ENCODE results near the gene RIMS4.
"Not testable (repeated sequence)": the region's sequence is repeated elsewhere in the genome, so short reads cannot be mapped to it uniquely, and the experiment has no call there.

RIMS4 gene

GRCh38 chr20:44830995-44831394, 20.6 kb upstream of the RIMS4 start:
- no peak for DNase-seq

DNA sequence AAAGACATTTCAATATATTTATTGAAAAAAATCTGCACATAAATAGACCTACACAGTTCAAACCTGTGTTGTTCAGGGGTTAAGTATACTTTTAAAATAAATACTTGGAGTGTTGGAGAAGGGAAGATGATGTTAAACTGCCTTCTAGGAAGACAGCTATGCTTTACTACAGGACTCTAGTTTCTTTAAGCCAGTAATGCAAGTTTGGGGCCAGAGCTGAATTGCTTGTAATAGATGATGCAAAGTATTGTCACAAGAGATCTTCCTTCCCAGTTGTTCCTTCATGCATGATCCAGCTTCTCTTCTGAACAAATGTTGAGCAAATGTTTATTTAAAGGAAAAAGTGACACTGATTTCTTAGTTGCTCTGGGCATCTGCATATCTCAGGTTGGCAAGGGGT, 20.2 kb upstream of the RIMS4 start:
- DNase-seq = no peak

DNA sequence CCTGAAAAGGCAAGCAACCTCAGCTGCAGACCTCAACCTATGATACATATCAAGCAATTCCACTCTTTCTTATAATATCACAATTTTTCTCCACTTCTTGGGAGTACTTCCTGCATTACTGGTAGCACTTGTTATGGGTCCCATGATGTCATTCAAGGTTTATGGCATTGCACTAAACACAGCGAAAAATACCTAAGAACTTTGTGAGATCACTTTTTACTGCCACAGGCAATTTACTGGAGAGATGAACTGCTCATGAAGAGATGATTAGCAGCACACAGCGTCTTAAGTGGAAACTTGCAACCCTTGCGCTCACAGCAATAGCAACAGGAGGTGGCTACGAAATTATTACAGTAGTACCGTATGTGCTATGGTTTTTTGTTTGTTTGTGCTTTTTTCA, 19.3 kb upstream of the RIMS4 start:
- DNase-seq = no peak

DNA sequence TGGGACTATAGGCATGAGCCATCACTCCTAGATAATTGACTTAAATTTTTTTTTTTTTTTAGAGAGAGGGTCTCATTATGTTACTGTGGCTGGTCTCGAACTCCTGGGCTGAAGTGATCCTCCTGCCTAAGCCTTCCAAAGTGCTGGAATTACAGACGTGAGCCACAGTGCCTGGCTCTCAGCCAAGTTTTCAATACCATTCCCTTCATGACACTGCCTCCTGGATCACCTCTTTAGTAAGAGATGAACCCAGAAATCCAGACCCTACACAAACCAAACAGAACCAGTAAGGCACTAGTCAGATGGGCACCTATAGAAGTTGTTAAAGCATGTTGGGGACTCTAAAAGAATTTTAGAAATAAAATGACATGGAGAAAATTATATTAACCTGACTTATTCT, 18.3 kb upstream of the RIMS4 start:
- DNase-seq = no peak

GRCh38 chr20:44827401-44827800, 17.1 kb upstream of the RIMS4 start:
- DNase-seq = no peak

DNA sequence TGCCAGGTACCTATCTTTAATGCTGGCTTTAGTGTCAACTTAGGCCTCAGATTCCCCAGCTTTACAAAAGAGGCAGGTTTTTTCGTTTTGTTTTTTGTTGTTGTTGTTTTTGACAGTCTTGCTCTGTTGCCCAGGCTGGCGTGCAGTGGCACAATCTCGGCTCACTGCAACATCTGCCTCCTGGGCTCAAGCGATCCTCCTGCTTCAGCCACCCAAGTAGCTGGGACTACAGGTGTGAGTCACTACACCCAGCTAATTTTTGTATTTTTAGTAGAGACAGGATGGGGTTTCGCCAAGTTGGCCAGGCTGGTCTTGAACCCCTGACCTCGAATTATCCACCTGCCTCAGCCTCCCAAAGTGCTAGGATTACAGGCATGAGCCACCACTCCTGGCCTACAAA, 11.2 kb upstream of the RIMS4 start:
- DNase-seq = not testable (repeated sequence)

GRCh38 chr20:44819936-44820335, 9.6 kb upstream of the RIMS4 start:
- no peak for DNase-seq

- no peak for DNase-seq
Measured at GRCh38 chr20:44817143-44817910, 7.0 kb upstream of the RIMS4 start.

GRCh38 chr20:44814937-44815336, 4.6 kb upstream of the RIMS4 start:
- no peak for DNase-seq

DNA sequence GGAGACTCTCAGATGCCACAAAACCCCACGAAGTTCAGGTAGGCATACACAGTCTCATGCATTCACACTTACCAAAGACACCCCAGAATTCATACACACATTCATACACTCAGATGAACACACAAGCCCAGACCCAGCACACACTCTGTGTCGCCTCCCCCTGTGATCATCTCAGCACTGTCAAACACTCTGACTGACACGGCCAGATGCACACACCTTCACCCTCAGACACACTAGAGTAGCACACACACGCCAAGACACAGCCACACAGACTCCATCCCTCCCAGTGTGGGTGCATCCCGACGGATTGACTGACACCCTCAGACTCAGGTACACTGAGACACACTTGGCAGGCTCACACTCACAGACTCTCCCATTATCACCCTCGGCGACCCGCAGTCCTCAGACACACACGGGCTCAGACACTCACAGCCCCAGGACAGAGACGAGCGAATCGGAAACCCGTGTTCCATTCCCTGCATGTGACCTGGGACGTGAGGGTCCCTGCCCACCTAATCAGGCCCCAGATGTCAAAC, 872 bp upstream of the RIMS4 start:
- DNase-seq = no peak

GRCh38 chr20:44810061-44810390, 320 bp downstream of the RIMS4 start:
- no peak for DNase-seq

DNA sequence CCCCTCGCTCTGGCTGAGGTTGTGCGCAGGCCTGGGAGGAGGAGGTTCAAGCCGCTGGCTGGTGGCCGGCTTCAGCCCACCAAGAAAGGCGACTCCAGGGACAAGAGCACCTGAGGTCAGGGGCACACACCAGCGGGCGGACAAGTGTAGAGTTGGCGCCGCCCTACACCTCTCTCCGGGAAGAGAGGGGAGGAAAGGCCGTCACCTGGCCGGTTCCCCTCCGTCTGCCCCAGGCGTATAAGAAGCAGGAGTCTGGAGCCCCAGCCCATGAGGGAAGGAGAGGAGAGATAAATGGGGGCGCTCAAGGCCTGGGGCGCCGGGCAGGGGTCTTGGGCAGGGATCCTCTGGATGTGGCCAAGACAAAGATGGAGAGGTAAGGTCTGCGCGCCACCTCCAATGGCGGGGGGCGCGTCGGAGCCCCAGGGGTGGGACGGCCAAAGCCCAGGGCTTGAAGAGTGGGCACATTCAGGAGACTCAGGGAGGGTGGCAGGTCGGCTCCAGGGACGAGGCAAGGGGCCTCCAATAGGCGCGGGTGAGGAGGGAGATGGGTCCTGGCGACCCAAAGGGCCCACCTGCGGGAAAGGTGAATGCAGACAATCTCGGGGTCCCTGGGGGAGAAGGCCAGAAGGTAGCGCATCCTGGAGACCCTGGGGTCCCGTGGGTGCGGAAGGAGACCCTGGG, 826 bp downstream of the RIMS4 start:
- DNase-seq = peak in 1 of 56 donors; percentile 19

- DNase-seq = no peak
Measured at GRCh38 chr20:44807684-44808056, 2.7 kb downstream of the RIMS4 start.

- no peak for DNase-seq
Measured at GRCh38 chr20:44807051-44807683, 3.2 kb downstream of the RIMS4 start.

GRCh38 chr20:44805979-44806620, 4.2 kb downstream of the RIMS4 start:
- DNase-seq = peak in 35 of 56 donors; percentile 3 to 84 (median 37)

- DNase-seq = no peak
Measured at GRCh38 chr20:44805335-44805978, 4.9 kb downstream of the RIMS4 start.

- peak in 27 of 56 donors; percentile 10 to 75 (median 37) for DNase-seq
Measured at GRCh38 chr20:44803383-44803941, 6.9 kb downstream of the RIMS4 start.

DNA sequence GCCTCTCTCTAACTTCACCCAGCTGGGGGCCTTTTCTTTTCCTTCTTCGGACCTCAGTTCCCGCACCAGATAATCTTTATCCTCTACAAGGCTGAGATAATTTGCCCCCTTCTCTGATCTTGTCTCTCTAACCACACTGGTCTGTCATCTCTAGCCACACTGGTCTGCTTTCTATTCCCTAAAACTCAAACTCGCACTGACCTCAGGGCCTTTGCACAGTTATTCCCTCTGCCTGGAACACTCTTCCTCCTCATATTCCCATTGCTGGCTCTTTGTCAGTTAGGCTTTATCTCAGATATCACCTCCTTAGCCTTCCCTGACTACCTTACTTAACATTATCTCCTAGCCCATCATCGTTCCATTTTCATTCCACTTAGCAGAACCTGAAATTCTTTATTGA, 7.6 kb downstream of the RIMS4 start:
- DNase-seq = no peak

DNA sequence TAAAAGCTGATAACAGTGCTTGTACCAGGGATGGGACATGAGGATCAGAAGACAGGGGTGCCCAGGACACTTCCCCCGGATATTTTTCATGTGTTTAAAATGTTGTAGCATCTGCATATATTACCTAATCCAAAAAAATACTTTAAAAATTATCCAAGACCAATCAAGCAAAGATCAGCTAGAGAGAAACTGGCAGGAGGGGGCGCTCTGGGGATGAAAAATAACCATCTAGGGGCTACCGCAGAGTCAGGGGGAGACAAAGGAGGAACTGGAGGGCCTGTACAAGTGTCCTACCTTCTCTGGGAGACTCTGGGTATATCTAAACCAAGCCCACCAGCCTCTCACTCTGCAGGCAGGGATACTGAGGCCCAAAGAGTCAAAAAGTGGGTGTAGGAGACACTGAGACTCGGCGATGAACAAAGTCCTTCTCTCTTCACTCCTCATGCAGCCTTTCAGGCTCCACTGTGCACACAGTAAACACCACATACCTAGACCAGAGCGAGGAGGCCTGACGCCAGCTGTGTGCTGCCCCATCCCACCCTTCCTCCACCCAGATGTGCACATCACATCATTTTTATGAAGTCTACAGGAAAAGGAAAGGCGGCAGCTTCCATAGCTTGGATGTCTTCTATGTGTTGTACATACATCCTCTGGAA, 9.8 kb downstream of the RIMS4 start:
- no peak for DNase-seq

- no peak for DNase-seq
Measured at GRCh38 chr20:44799691-44800090, 10.7 kb downstream of the RIMS4 start.

Data from nucleus accumbens (tissue), 56 donors.